Uterus (tissue), 2 donors: Measurements from ENCODE around the gene MXD3.
"Not testable (repeated sequence)": the region's sequence is repeated elsewhere in the genome, so short reads cannot be mapped to it uniquely, and the experiment has no call there.

Source experiments
- POLR2A ChIP-seq, 2 donors: fragments of 450-650 bp; IDR thresholded peaks; one replicate each; pipeline ENCODE4 v1.6.1; 2016; ENCODE audit warnings: antibody characterized with exemption in 2 of 2, mild to moderate bottlenecking in 1 of 2, moderate library complexity in 1 of 2
- TF ChIP-seq, protein P1 (sequence below), 4 experiments: fragments of 200-600 bp in 2 of 4; fragments of 450-650 bp in 2 of 4; sonication (generic) in 2 of 4; IDR thresholded peaks; one replicate each; pipeline ENCODE4 v1.5.1; 2016 to 2019; ENCODE audit warnings: antibody characterized with exemption in 4 of 4, mild to moderate bottlenecking in 2 of 4, moderate library complexity in 1 of 4

DNA sequence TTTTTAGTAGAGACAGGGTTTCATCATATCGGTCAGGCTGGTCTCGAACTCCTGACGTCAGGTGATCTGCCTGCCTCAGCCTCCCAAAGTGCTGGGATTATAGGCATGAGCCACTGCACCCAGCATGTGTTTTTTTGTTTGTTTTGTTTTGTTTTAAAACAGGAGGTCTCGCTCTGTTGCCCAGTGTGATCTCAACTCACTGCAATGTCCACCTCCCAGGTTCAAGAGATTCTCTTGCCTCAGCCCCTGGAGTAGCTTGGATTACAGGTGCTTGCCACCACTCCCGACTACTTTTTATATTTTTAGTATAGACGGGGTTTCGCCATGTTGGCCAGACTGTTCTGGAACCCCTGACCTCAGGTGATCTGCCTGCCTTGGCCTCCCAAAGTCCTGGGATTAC is 53.0 kb downstream of the MXD3 start:
- TF ChIP-seq, protein P1, sequence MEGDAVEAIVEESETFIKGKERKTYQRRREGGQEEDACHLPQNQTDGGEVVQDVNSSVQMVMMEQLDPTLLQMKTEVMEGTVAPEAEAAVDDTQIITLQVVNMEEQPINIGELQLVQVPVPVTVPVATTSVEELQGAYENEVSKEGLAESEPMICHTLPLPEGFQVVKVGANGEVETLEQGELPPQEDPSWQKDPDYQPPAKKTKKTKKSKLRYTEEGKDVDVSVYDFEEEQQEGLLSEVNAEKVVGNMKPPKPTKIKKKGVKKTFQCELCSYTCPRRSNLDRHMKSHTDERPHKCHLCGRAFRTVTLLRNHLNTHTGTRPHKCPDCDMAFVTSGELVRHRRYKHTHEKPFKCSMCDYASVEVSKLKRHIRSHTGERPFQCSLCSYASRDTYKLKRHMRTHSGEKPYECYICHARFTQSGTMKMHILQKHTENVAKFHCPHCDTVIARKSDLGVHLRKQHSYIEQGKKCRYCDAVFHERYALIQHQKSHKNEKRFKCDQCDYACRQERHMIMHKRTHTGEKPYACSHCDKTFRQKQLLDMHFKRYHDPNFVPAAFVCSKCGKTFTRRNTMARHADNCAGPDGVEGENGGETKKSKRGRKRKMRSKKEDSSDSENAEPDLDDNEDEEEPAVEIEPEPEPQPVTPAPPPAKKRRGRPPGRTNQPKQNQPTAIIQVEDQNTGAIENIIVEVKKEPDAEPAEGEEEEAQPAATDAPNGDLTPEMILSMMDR (IDR thresholded peaks at IDR 0.05) = not testable (repeated sequence)
- TF ChIP-seq POLR2A (IDR thresholded peaks at IDR 0.05) = not testable (repeated sequence)
